SJCRH30 (cell line): Measurements from ENCODE around the gene PADI3. TPM values are rescaled to one million over a fixed set of nuclear protein-coding genes. Genes with fewer than 3 reads are reported as not detected.
"Not testable (repeated sequence)": the region's sequence is repeated elsewhere in the genome, so short reads cannot be mapped to it uniquely, and the experiment has no call there.

Experiments
- DNase-seq, 2 experiments: peaks; one replicate each; pipeline ENCODE4 v3.0.0-alpha.2; 2015 to 2020
- H3K27ac ChIP-seq: fragments of 250-450 bp; sonication (Bioruptor Pico); 2 replicates; pipeline ENCODE4 v1.5.1; 2020; ENCODE audit warnings: mild to moderate bottlenecking, moderate library complexity
- H3K27me3 ChIP-seq: fragments of 250-450 bp; sonication (Bioruptor Pico); 2 replicates; pipeline ENCODE4 v1.5.1; 2020; ENCODE audit warnings: mild to moderate bottlenecking, moderate library complexity
- H3K36me3 ChIP-seq: fragments of 250-450 bp; sonication (Bioruptor Pico); 2 replicates; pipeline ENCODE4 v1.5.1; 2020; ENCODE audit warnings: mild to moderate bottlenecking, moderate library complexity
- H3K4me1 ChIP-seq: fragments of 250-450 bp; sonication (Bioruptor Pico); 2 replicates; pipeline ENCODE4 v1.5.1; 2020; ENCODE audit warnings: mild to moderate bottlenecking, moderate library complexity
- H3K4me3 ChIP-seq: fragments of 250-450 bp; sonication (Bioruptor Pico); 2 replicates; pipeline ENCODE4 v1.5.1; 2020; ENCODE audit warnings: mild to moderate bottlenecking, moderate library complexity
- H3K9me3 ChIP-seq: fragments of 250-450 bp; sonication (Bioruptor Pico); replicated peaks from 2 replicates; pipeline ENCODE4 v1.5.1; 2020; ENCODE audit warnings: mild to moderate bottlenecking, moderate library complexity
- total RNA-seq: library from RNA; depleted of rRNA; stranded (reverse); fragments of >200 nt; shearing (Covaris generic); gene quantifications from 2 replicates; pipeline ENCODE4 v1.2.3, GENCODE V29; 2014

Gene PADI3
- total RNA-seq, 1 experiment from 2014 or later = 6.1 TPM

- Histone ChIP-seq H3K36me3 (no peaks in the 10 kb centered on the region), H3K4me3 (no peak overlapping the region), H3K27ac (no peak overlapping the region), H3K4me1 (peaks cover 12% of the 10 kb centered on the region; the same call in 1 of the 2 replicates), H3K9me3 (no peaks in the 10 kb centered on the region), H3K27me3 (peaks cover 12% of the 10 kb centered on the region)
- no peak for DNase-seq
These were observed 21.5 kb upstream of the PADI3 start for GRCh38 chr1:17227358-17227915.

GRCh38 chr1:17228619-17229018, 20.3 kb upstream of the PADI3 start:
- Histone ChIP-seq H3K27me3 (peaks cover 12% of the 10 kb centered on the region), H3K9me3 (no peaks in the 10 kb centered on the region), H3K4me3 (no peak overlapping the region), H3K36me3 (no peaks in the 10 kb centered on the region), H3K27ac (no peak overlapping the region), H3K4me1 (peaks cover 23% of the 10 kb centered on the region)
- no peak for DNase-seq

GRCh38 chr1:17229379-17229778, 19.5 kb upstream of the PADI3 start:
- DNase-seq = no peak
- H3K27me3 ChIP-seq = peaks cover 7% of the 10 kb centered on the region
- H3K36me3 ChIP-seq = no peaks in the 10 kb centered on the region
- H3K4me3 ChIP-seq = no peak overlapping the region
- peaks cover 31% of the 10 kb centered on the region for H3K4me1 ChIP-seq
- no peaks in the 10 kb centered on the region for H3K9me3 ChIP-seq
- no peak overlapping the region for H3K27ac ChIP-seq

- Histone ChIP-seq H3K27me3 (peaks cover 7% of the 10 kb centered on the region), H3K4me1 (peaks cover 32% of the 10 kb centered on the region), H3K4me3 (no peak overlapping the region), H3K9me3 (no peaks in the 10 kb centered on the region), H3K36me3 (no peaks in the 10 kb centered on the region), H3K27ac (no peak overlapping the region)
- no peak for DNase-seq
These were observed 18.8 kb upstream of the PADI3 start for GRCh38 chr1:17230106-17230505.

- H3K4me3 ChIP-seq = no peak overlapping the region
These were observed 18.1 kb upstream of the PADI3 start for GRCh38 chr1:17230671-17231310.

GRCh38 chr1:17232759-17233661, 15.9 kb upstream of the PADI3 start:
- H3K27me3 ChIP-seq = peaks cover 1% of the 10 kb centered on the region
- no peak overlapping the region for H3K4me3 ChIP-seq
- H3K9me3 ChIP-seq = no peaks in the 10 kb centered on the region
- H3K4me1 ChIP-seq = peaks cover 27% of the 10 kb centered on the region
- H3K36me3 ChIP-seq = no peaks in the 10 kb centered on the region
- no peak overlapping the region for H3K27ac ChIP-seq
- no peak for DNase-seq

More at GRCh38 chr1:17230671-17231310, 18.1 kb upstream of the PADI3 start:
- peaks cover 7% of the 10 kb centered on the region for H3K27me3 ChIP-seq
- H3K9me3 ChIP-seq = no peaks in the 10 kb centered on the region
- peaks cover 32% of the 10 kb centered on the region for H3K4me1 ChIP-seq
- H3K27ac ChIP-seq = no peak overlapping the region
- DNase-seq = no peak
- no peaks in the 10 kb centered on the region for H3K36me3 ChIP-seq

- Histone ChIP-seq H3K4me3 (no peak overlapping the region), H3K27ac (no peak overlapping the region)
- peak; percentile 67 to 75 for DNase-seq
These were observed 15.1 kb upstream of the PADI3 start for GRCh38 chr1:17233675-17234320.

GRCh38 chr1:17234405-17234804, 14.5 kb upstream of the PADI3 start:
- H3K27ac ChIP-seq = no peak overlapping the region
- H3K4me3 ChIP-seq = no peak overlapping the region
- H3K4me1 ChIP-seq = peaks cover 24% of the 10 kb centered on the region
- no peaks in the 10 kb centered on the region for H3K36me3 ChIP-seq
- no peaks in the 10 kb centered on the region for H3K27me3 ChIP-seq
- DNase-seq = no peak
- H3K9me3 ChIP-seq = no peaks in the 10 kb centered on the region

More at GRCh38 chr1:17233675-17234320, 15.1 kb upstream of the PADI3 start:
- H3K36me3 ChIP-seq = no peaks in the 10 kb centered on the region
- no peaks in the 10 kb centered on the region for H3K27me3 ChIP-seq
- H3K4me1 ChIP-seq = peaks cover 27% of the 10 kb centered on the region
- no peaks in the 10 kb centered on the region for H3K9me3 ChIP-seq

- Histone ChIP-seq H3K4me3 (no peak overlapping the region), H3K9me3 (no peaks in the 10 kb centered on the region), H3K36me3 (no peaks in the 10 kb centered on the region), H3K4me1 (peaks cover 24% of the 10 kb centered on the region), H3K27me3 (no peaks in the 10 kb centered on the region), H3K27ac (no peak overlapping the region)
- no peak for DNase-seq
These were observed 13.6 kb upstream of the PADI3 start for GRCh38 chr1:17235135-17235885.

GRCh38 chr1:17236779-17237560, 11.9 kb upstream of the PADI3 start:
- Histone ChIP-seq H3K36me3 (no peaks in the 10 kb centered on the region), H3K9me3 (no peaks in the 10 kb centered on the region), H3K4me3 (no peak overlapping the region), H3K27me3 (no peaks in the 10 kb centered on the region), H3K4me1 (peaks cover 26% of the 10 kb centered on the region), H3K27ac (no peak overlapping the region)
- DNase-seq = peak; percentile 91 to 96

- H3K9me3 ChIP-seq = no peaks in the 10 kb centered on the region
- H3K4me1 ChIP-seq = peaks cover 25% of the 10 kb centered on the region
- no peak for DNase-seq
- H3K4me3 ChIP-seq = no peak overlapping the region
- H3K27ac ChIP-seq = no peak overlapping the region
- no peaks in the 10 kb centered on the region for H3K36me3 ChIP-seq
- no peaks in the 10 kb centered on the region for H3K27me3 ChIP-seq
These were observed 11.4 kb upstream of the PADI3 start for GRCh38 chr1:17237561-17237903.

- no peaks in the 10 kb centered on the region for H3K27me3 ChIP-seq
- no peak overlapping the region for H3K27ac ChIP-seq
- peak; percentile 88 to 96 for DNase-seq
- H3K36me3 ChIP-seq = no peaks in the 10 kb centered on the region
- peaks cover 13% of the 10 kb centered on the region for H3K4me1 ChIP-seq
- H3K4me3 ChIP-seq = no peak overlapping the region
- H3K9me3 ChIP-seq = no peaks in the 10 kb centered on the region
These were observed 9.5 kb upstream of the PADI3 start for GRCh38 chr1:17239420-17239819.

GRCh38 chr1:17241011-17241779, 7.7 kb upstream of the PADI3 start:
- not testable (repeated sequence) for DNase-seq, H3K27ac ChIP-seq, H3K27me3 ChIP-seq, H3K9me3 ChIP-seq, H3K4me3 ChIP-seq, H3K36me3 ChIP-seq
- peaks cover 28% of the 10 kb centered on the region for H3K4me1 ChIP-seq
